A549 (cell line): Measurements from ENCODE around the gene CUX1. TPM values are rescaled to one million over a fixed set of nuclear protein-coding genes. Genes with fewer than 3 reads are reported as not detected.
"Not testable (repeated sequence)": the region's sequence is repeated elsewhere in the genome, so short reads cannot be mapped to it uniquely, and the experiment has no call there.

ENCODE experiments used
- ATAC-seq, 2 experiments: fragments of 200-7000 bp in 1 of 2; fragments of >200 bp in 1 of 2; cut with Nextera tagmentation in 1 of 2; cut with Tn5 transposase in 1 of 2; 3 replicates each; pipeline versions ENCODE4 v1.8.0 to v1.9.1; 2018 to 2020; ENCODE audit warnings: mild to moderate bottlenecking in 1 of 2, moderate library complexity in 1 of 2
- CTCF ChIA-PET: fragments of 300-600 bp; sonication (Branson Sonifier 250); formaldehyde crosslinking; extraction: SDS; loops from one replicate; lab custom pipeline; 2021; ENCODE audit warnings: antibody characterized with exemption, inconsistent platforms; lab: Yijun Ruan, JAX
- POLR2A ChIA-PET: fragments of 350-600 bp; formaldehyde crosslinking; extraction: SDS; loops from one replicate; lab custom pipeline; 2021; ENCODE audit warnings: antibody characterized with exemption, inconsistent platforms; lab: Yijun Ruan, JAX
- DNase-seq, 2 experiments: peaks; one replicate each; pipeline versions ENCODE4 v3.0.0 to v3.0.0-alpha.2; 2011 to 2016; ENCODE audit warnings: low read depth in 1 of 2, low spot score in 1 of 2
- FAIRE-seq: peaks from 2 replicates; lab custom pipeline; 2011; peaks lifted over from hg19 to GRCh38; lab: Jason Lieb, UNC
- H3K27ac ChIP-seq, 2 experiments: fragments of >200 bp; sonication (Bioruptor Twin); formaldehyde crosslinking; 3 replicates each; pipeline ENCODE4 v1.5.1; 2016 to 2017
- H3K4me1 ChIP-seq: fragments of >200 bp; sonication (Bioruptor Twin); formaldehyde crosslinking; 3 replicates; pipeline ENCODE4 v1.6.1; 2016
- H3K4me2 ChIP-seq: fragments of >200 bp; sonication (Bioruptor Twin); formaldehyde crosslinking; 3 replicates; pipeline ENCODE4 v1.6.1; 2016
- H3K4me3 ChIP-seq: fragments of >200 bp; sonication (Bioruptor Twin); formaldehyde crosslinking; 3 replicates; pipeline ENCODE4 v1.5.1; 2016
- H3K9me3 ChIP-seq: fragments of >200 bp; sonication (Bioruptor Twin); formaldehyde crosslinking; 3 replicates; pipeline ENCODE4 v1.6.1; 2016
- BHLHE40 ChIP-seq: IDR thresholded peaks from 2 replicates; pipeline ENCODE4 v1.6.1; 2012; ENCODE audit warnings: low read depth, low read length, inconsistent platforms
- CHD4 ChIP-seq: fragments of 200-600 bp; sonication (generic); IDR thresholded peaks from 2 replicates; pipeline ENCODE4 v1.6.1; 2016; ENCODE audit warnings: antibody characterized with exemption, mild to moderate bottlenecking, borderline replicate concordance
- EHMT2 ChIP-seq: fragments of 200-600 bp; sonication (generic); IDR thresholded peaks from 2 replicates; pipeline ENCODE4 v1.6.1; 2016; ENCODE audit warnings: antibody characterized with exemption, low read depth, mild to moderate bottlenecking, moderate library complexity
- ESRRA ChIP-seq: fragments of 150-350 bp; IDR thresholded peaks from 2 replicates; pipeline ENCODE4 v1.6.1; 2014; ENCODE audit warnings: mild to moderate bottlenecking, low read length, borderline replicate concordance
- FOSB ChIP-seq: fragments of 250-450 bp; sonication (Bioruptor Pico); IDR thresholded peaks from 2 replicates; pipeline ENCODE4 v1.5.0; 2020; ENCODE audit warnings: mild to moderate bottlenecking, moderate library complexity
- FOSL2 ChIP-seq, 2 experiments: fragments of 450-650 bp in 1 of 2; fragments of >200 bp in 1 of 2; sonication (Bioruptor Twin) in 1 of 2; formaldehyde crosslinking; IDR thresholded peaks; 2 replicates each; pipeline versions ENCODE4 v1.5.0 to v1.6.1; 2016 to 2020; ENCODE audit warnings: mild to moderate bottlenecking in 1 of 2, moderate library complexity in 1 of 2
- FOXS1 ChIP-seq: fragments of 250-450 bp; sonication (Bioruptor Pico); IDR thresholded peaks from 2 replicates; pipeline ENCODE4 v1.5.0; 2020; ENCODE audit warnings: mild to moderate bottlenecking, moderate library complexity
- GATA3 ChIP-seq: IDR thresholded peaks from 2 replicates; pipeline ENCODE4 v1.6.1; 2012; ENCODE audit warnings: borderline replicate concordance
- HMGXB4 ChIP-seq: fragments of 250-450 bp; sonication (Bioruptor Pico); IDR thresholded peaks from 2 replicates; pipeline ENCODE4 v1.5.0; 2021; ENCODE audit warnings: mild to moderate bottlenecking, moderate library complexity, borderline replicate concordance
- HOXA7 ChIP-seq: fragments of 250-450 bp; sonication (Bioruptor Pico); IDR thresholded peaks from 2 replicates; pipeline ENCODE4 v1.5.0; 2020; ENCODE audit warnings: mild to moderate bottlenecking, moderate library complexity
- HOXB13 ChIP-seq: fragments of 250-450 bp; sonication (Bioruptor Pico); IDR thresholded peaks from 2 replicates; pipeline ENCODE4 v1.5.0; 2020; ENCODE audit warnings: low read depth, mild to moderate bottlenecking, moderate library complexity
- HOXB5 ChIP-seq: fragments of 250-450 bp; sonication (Bioruptor Pico); IDR thresholded peaks from 2 replicates; pipeline ENCODE4 v1.5.0; 2020; ENCODE audit warnings: mild to moderate bottlenecking, moderate library complexity
- JUN ChIP-seq, 2 experiments: fragments of >200 bp; sonication (Bioruptor Twin); formaldehyde crosslinking; IDR thresholded peaks; 2 replicates in 1 of 2; 3 replicates in 1 of 2; pipeline ENCODE4 v1.6.1; 2016 to 2017
- KDM1A ChIP-seq: fragments of 200-600 bp; sonication (generic); IDR thresholded peaks from 2 replicates; pipeline ENCODE4 v1.6.1; 2016; ENCODE audit warnings: low read depth, mild to moderate bottlenecking
- MAZ ChIP-seq: fragments of 150-350 bp; IDR thresholded peaks from 2 replicates; pipeline ENCODE4 v1.6.1; 2014; ENCODE audit warnings: antibody characterized with exemption, low read depth, low read length, borderline replicate concordance
- NFE2L2 ChIP-seq: fragments of 150-350 bp; conservative IDR thresholded peaks from 2 replicates; pipeline ENCODE4 v1.6.1; 2014; ENCODE audit warnings: low read length
- NPAS2 ChIP-seq: fragments of 250-450 bp; sonication (Bioruptor Pico); IDR thresholded peaks from 2 replicates; pipeline ENCODE4 v1.8.0; 2022; ENCODE audit warnings: mild to moderate bottlenecking, moderate library complexity, borderline replicate concordance
- NR3C1 ChIP-seq: fragments of >200 bp; sonication (Bioruptor Twin); formaldehyde crosslinking; IDR thresholded peaks from 3 replicates; pipeline ENCODE4 v1.6.1; 2017
- PHF8 ChIP-seq: fragments of 200-600 bp; sonication (generic); IDR thresholded peaks from 2 replicates; pipeline ENCODE4 v1.6.1; 2016; ENCODE audit warnings: low read depth, mild to moderate bottlenecking, antibody characterized with exemption, moderate library complexity, borderline replicate concordance
- RCOR1 ChIP-seq: fragments of 150-350 bp; IDR thresholded peaks from 2 replicates; pipeline ENCODE4 v1.6.1; 2014; ENCODE audit warnings: antibody characterized with exemption, low read length, low read depth
- RFX5 ChIP-seq: fragments of 450-650 bp; IDR thresholded peaks from 2 replicates; pipeline ENCODE4 v1.7.1; 2014; ENCODE audit warnings: antibody characterized with exemption, mild to moderate bottlenecking, moderate library complexity
- SMC3 ChIP-seq: fragments of >200 bp; sonication (Bioruptor Twin); formaldehyde crosslinking; IDR thresholded peaks from 3 replicates; pipeline ENCODE4 v1.6.1; 2018; ENCODE audit warnings: inconsistent platforms
- TFCP2L1 ChIP-seq: fragments of 250-450 bp; sonication (Bioruptor Pico); IDR thresholded peaks from 2 replicates; pipeline ENCODE4 v1.5.0; 2021; ENCODE audit warnings: mild to moderate bottlenecking
- TP53 ChIP-seq: fragments of 250-450 bp; sonication (Bioruptor Pico); IDR thresholded peaks from 2 replicates; pipeline ENCODE4 v1.5.0; 2021; ENCODE audit warnings: mild to moderate bottlenecking, moderate library complexity
- ZFP36 ChIP-seq: fragments of 450-650 bp; IDR thresholded peaks from 2 replicates; pipeline ENCODE4 v1.6.1; 2014; ENCODE audit warnings: borderline replicate concordance; ENCODE audit not compliant: partially characterized antibody
- WGBS: methylation state at CpG from one replicate; pipeline ENCODE4 v1.1.6; 2017; ENCODE audit errors: missing lambda C conversion rate; 5-methylcytosine and 5-hydroxymethylcytosine counted together
- polyA plus RNA-seq, 4 experiments: library from polyadenylated mRNA; depleted of rRNA in 3 of 4; stranded (reverse); fragments of >200 nt; fragmentation: RNase III in 1 of 4; extraction: RNeasy Plus Mini Kit Qiagen cat#74134 plus additional on column Dnase treatment in 1 of 4; gene quantifications; 2 replicates in 3 of 4; 3 replicates in 1 of 4; pipeline ENCODE4 v1.2.3, GENCODE V29; 2011 to 2017
- TF ChIP-seq, protein P1 (sequence below): fragments of >200 bp; sonication (Bioruptor Twin); formaldehyde crosslinking; IDR thresholded peaks from 3 replicates; pipeline ENCODE4 v1.5.1; 2016
- TF ChIP-seq, protein P2 (sequence below): fragments of 250-450 bp; sonication (Bioruptor Pico); IDR thresholded peaks from 2 replicates; pipeline ENCODE4 v1.5.0; 2020; ENCODE audit warnings: low read depth, mild to moderate bottlenecking, moderate library complexity
- TF ChIP-seq, protein P3 (sequence below): fragments of >200 bp; sonication (Bioruptor Twin); formaldehyde crosslinking; IDR thresholded peaks from 2 replicates; pipeline ENCODE4 v1.6.1; 2016
- TF ChIP-seq, protein P4 (sequence below): fragments of 150-350 bp; IDR thresholded peaks from 2 replicates; pipeline ENCODE4 v1.6.1; 2014; ENCODE audit warnings: low read depth, mild to moderate bottlenecking, low read length

Gene CUX1
- polyA plus RNA-seq, 2 of the 4 experiments (the other 2 are of a cell fraction) = 32.7 to 33.4 TPM

DNA sequence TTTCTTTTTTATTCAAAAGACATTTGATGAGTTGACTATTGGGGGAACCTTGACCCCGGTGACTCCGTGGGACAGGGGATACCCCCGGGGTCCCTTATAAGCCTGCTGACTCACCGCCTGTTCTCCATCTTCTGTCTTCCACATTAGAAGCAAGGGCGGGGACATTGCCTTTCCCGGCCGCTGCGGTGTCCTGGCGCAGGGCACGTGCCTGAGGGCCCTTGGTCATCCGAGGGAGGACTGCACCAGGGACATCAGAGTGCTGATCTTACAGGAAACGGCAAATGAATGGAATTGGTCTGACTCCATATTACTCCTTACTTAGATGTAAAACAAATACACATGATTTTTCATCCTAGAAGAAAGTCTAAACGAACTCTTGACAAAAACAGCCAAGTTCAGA, 170.1 kb downstream of the CUX1 start:
- WGBS = 90% methylated on average over 13 of the region's 13 CpGs
- TF ChIP-seq HOXB5 (CRISPR knock-in tag) (no peak), NFE2L2 (no peak), GATA3 (no peak), RFX5 (no peak), ESRRA (no peak), TFCP2L1 (CRISPR knock-in tag) (no peak), BHLHE40 (no peak), RCOR1 (no peak), MAZ (no peak), NR3C1 (no peak), HMGXB4 (CRISPR knock-in tag) (no peak), SMC3 (no peak), JUN (IDR thresholded peaks at IDR 0.05) (no peak), NPAS2 (CRISPR knock-in tag) (no peak), HOXB13 (CRISPR knock-in tag) (no peak), FOSL2 (IDR thresholded peaks at IDR 0.05) (no peak), FOSL2 (CRISPR knock-in tag; IDR thresholded peaks at IDR 0.05) (no peak), FOXS1 (CRISPR knock-in tag) (no peak)
- TF ChIP-seq, protein P1, sequence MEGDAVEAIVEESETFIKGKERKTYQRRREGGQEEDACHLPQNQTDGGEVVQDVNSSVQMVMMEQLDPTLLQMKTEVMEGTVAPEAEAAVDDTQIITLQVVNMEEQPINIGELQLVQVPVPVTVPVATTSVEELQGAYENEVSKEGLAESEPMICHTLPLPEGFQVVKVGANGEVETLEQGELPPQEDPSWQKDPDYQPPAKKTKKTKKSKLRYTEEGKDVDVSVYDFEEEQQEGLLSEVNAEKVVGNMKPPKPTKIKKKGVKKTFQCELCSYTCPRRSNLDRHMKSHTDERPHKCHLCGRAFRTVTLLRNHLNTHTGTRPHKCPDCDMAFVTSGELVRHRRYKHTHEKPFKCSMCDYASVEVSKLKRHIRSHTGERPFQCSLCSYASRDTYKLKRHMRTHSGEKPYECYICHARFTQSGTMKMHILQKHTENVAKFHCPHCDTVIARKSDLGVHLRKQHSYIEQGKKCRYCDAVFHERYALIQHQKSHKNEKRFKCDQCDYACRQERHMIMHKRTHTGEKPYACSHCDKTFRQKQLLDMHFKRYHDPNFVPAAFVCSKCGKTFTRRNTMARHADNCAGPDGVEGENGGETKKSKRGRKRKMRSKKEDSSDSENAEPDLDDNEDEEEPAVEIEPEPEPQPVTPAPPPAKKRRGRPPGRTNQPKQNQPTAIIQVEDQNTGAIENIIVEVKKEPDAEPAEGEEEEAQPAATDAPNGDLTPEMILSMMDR = no peak
- TF ChIP-seq, protein P2, sequence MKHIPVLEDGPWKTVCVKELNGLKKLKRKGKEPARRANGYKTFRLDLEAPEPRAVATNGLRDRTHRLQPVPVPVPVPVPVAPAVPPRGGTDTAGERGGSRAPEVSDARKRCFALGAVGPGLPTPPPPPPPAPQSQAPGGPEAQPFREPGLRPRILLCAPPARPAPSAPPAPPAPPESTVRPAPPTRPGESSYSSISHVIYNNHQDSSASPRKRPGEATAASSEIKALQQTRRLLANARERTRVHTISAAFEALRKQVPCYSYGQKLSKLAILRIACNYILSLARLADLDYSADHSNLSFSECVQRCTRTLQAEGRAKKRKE = no peak
- TF ChIP-seq, all 56 proteins: peak for 0
- CTCF ChIA-PET = interaction anchor here (1.7 kb wide), 1 partner anchor 249 kb away, joined by 5 read pairs; no protein-coding TSS in a partner anchor
- POLR2A ChIA-PET = no interaction called here
- no peak overlapping the region for H3K4me2 ChIP-seq
- H3K9me3 ChIP-seq = peaks cover 8% of the 10 kb centered on the region; the same call in 2 of the 3 replicates
- no peak for DNase-seq
- H3K27ac ChIP-seq = no peak overlapping the region
- no peak for FAIRE-seq
- no peak overlapping the region for H3K4me3 ChIP-seq
- peaks cover 18% of the 10 kb centered on the region; the same call in 2 of the 3 replicates for H3K4me1 ChIP-seq
- ATAC-seq = no peak

GRCh38 chr7:101988060-101988459, 170.6 kb downstream of the CUX1 start:
- H3K4me3 ChIP-seq, FAIRE-seq: not testable (repeated sequence)

DNA sequence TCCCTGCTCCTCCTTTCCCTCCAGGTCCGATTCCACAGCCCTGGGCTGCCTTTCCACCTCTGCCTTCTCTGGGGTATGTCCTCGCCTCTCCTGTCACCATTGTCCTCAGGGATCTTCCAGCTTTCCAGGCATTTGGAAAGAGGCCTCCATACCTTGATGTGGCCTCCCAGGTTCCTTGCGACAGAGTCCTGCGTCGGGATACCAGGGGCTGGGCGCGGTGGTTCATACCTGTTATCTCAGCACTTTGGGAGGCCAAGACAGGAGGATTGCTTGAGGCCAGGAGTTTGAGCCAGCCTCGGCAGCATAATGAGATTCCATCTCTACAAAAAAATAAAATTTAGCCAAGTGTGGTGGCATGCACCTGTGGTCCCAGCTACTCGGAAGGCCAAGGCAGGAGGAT, 171.1 kb downstream of the CUX1 start:
- no peak overlapping the region for H3K4me3 ChIP-seq
- H3K9me3 ChIP-seq = peaks cover under 1% of the 10 kb centered on the region; the same call in 1 of the 3 replicates
- ATAC-seq (no peak), FAIRE-seq (no peak), DNase-seq (no peak)
- POLR2A ChIA-PET = no interaction called here
- peaks cover 19% of the 10 kb centered on the region; the same call in 2 of the 3 replicates for H3K4me1 ChIP-seq
- no peak overlapping the region for H3K4me2 ChIP-seq
- WGBS = 87% methylated on average over 9 of the region's 9 CpGs
- H3K27ac ChIP-seq = peak overlapping the region in 1 of 2 experiments; percentile 34; a peak in 1 of 6 replicates
- CTCF ChIA-PET = interaction anchor here (0.6 kb wide), 1 partner anchor 323 kb away, joined by 3 read pairs; no protein-coding TSS in a partner anchor
- TF ChIP-seq JUN (IDR thresholded peaks at IDR 0.05) = no peak
- TF ChIP-seq, protein P3, sequence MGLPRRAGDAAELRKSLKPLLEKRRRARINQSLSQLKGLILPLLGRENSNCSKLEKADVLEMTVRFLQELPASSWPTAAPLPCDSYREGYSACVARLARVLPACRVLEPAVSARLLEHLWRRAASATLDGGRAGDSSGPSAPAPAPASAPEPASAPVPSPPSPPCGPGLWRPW = no peak
- TF ChIP-seq FOSB (CRISPR knock-in tag) = no peak
- TF ChIP-seq CHD4 = no peak
- TF ChIP-seq PHF8 = no peak
- TF ChIP-seq, protein P4, sequence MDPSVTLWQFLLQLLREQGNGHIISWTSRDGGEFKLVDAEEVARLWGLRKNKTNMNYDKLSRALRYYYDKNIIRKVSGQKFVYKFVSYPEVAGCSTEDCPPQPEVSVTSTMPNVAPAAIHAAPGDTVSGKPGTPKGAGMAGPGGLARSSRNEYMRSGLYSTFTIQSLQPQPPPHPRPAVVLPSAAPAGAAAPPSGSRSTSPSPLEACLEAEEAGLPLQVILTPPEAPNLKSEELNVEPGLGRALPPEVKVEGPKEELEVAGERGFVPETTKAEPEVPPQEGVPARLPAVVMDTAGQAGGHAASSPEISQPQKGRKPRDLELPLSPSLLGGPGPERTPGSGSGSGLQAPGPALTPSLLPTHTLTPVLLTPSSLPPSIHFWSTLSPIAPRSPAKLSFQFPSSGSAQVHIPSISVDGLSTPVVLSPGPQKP = no peak
- TF ChIP-seq KDM1A = no peak
- no peak for TF ChIP-seq ZFP36
- TF ChIP-seq HOXA7 (CRISPR knock-in tag) = no peak
- no peak for TF ChIP-seq EHMT2
- no peak for TF ChIP-seq TP53

More at GRCh38 chr7:101988060-101988459, 170.6 kb downstream of the CUX1 start:
- DNase-seq, H3K4me2 ChIP-seq, CTCF ChIA-PET, ATAC-seq, POLR2A ChIA-PET, H3K9me3 ChIP-seq: not testable (repeated sequence)
- Histone ChIP-seq H3K4me1 (peaks cover 19% of the 10 kb centered on the region; the same call in 2 of the 3 replicates), H3K27ac (peak overlapping the region in 1 of 2 experiments; percentile 34; a peak in 1 of 6 replicates)
- 93% methylated on average over 10 of the region's 10 CpGs for WGBS
